ENCODE data around the gene TMBIM4.
"Not testable (repeated sequence)": the region's sequence is repeated elsewhere in the genome, so short reads cannot be mapped to it uniquely, and the experiment has no call there.

Gene TMBIM4

GRCh38 chr12:66195242-66195641 lies 25.4 kb upstream of the TMBIM4 start:
- no peak overlapping the region for H3K27ac ChIP-seq (ENCODE audit: low read depth, low read length)
- H3K36me3 ChIP-seq (ENCODE audit: control insufficient read depth, insufficient read depth, low read length) = no peaks in the 10 kb centered on the region
- H3K27me3 ChIP-seq (ENCODE audit: control insufficient read depth, insufficient read depth, low read length) = peaks cover 15% of the 10 kb centered on the region
- H3K4me1 ChIP-seq (ENCODE audit: control insufficient read depth, insufficient read depth, low read length) = peaks cover 19% of the 10 kb centered on the region
- H3K9ac ChIP-seq (ENCODE audit: low read depth, low read length) = no peak overlapping the region
- H3K9me3 ChIP-seq (ENCODE audit: control insufficient read depth, insufficient read depth, low read length) = no peaks in the 10 kb centered on the region
- no peak overlapping the region for H3K4me3 ChIP-seq (ENCODE audit: low read depth, low read length)

- Histone ChIP-seq H3K27ac (ENCODE audit: low read depth, low read length) (no peak overlapping the region), H3K27me3 (ENCODE audit: control insufficient read depth, insufficient read depth, low read length) (peaks cover 25% of the 10 kb centered on the region), H3K4me3 (ENCODE audit: low read depth, low read length) (no peak overlapping the region), H3K36me3 (ENCODE audit: control insufficient read depth, insufficient read depth, low read length) (no peaks in the 10 kb centered on the region), H3K9ac (ENCODE audit: low read depth, low read length) (no peak overlapping the region), H3K9me3 (ENCODE audit: control insufficient read depth, insufficient read depth, low read length) (no peaks in the 10 kb centered on the region), H3K4me1 (ENCODE audit: control insufficient read depth, insufficient read depth, low read length) (peaks cover 19% of the 10 kb centered on the region)
Observed at GRCh38 chr12:66194122-66194521, 24.3 kb upstream of the TMBIM4 start.

GRCh38 chr12:66191547-66192126 lies 21.8 kb upstream of the TMBIM4 start:
- H3K36me3 ChIP-seq (ENCODE audit: control insufficient read depth, insufficient read depth, low read length) = no peaks in the 10 kb centered on the region
- H3K4me3 ChIP-seq (ENCODE audit: low read depth, low read length) = no peak overlapping the region
- H3K9ac ChIP-seq (ENCODE audit: low read depth, low read length) = no peak overlapping the region
- no peaks in the 10 kb centered on the region for H3K9me3 ChIP-seq (ENCODE audit: control insufficient read depth, insufficient read depth, low read length)
- H3K4me1 ChIP-seq (ENCODE audit: control insufficient read depth, insufficient read depth, low read length) = peaks cover 2% of the 10 kb centered on the region
- no peak overlapping the region for H3K27ac ChIP-seq (ENCODE audit: low read depth, low read length)
- H3K27me3 ChIP-seq (ENCODE audit: control insufficient read depth, insufficient read depth, low read length) = peaks cover 49% of the 10 kb centered on the region

GRCh38 chr12:66190519-66191370 lies 20.9 kb upstream of the TMBIM4 start:
- no peak overlapping the region for H3K4me3 ChIP-seq (ENCODE audit: low read depth, low read length)
- H3K27me3 ChIP-seq (ENCODE audit: control insufficient read depth, insufficient read depth, low read length) = peaks cover 49% of the 10 kb centered on the region
- H3K9ac ChIP-seq (ENCODE audit: low read depth, low read length) = no peak overlapping the region

GRCh38 chr12:66189889-66190288 lies 20.1 kb upstream of the TMBIM4 start:
- Histone ChIP-seq H3K4me3 (ENCODE audit: low read depth, low read length) (peak overlapping the region; percentile 60), H3K9me3 (ENCODE audit: control insufficient read depth, insufficient read depth, low read length) (no peaks in the 10 kb centered on the region), H3K9ac (ENCODE audit: low read depth, low read length) (no peak overlapping the region), H3K27me3 (ENCODE audit: control insufficient read depth, insufficient read depth, low read length) (peaks cover 49% of the 10 kb centered on the region), H3K27ac (ENCODE audit: low read depth, low read length) (no peak overlapping the region), H3K4me1 (ENCODE audit: control insufficient read depth, insufficient read depth, low read length) (no peaks in the 10 kb centered on the region), H3K36me3 (ENCODE audit: control insufficient read depth, insufficient read depth, low read length) (no peaks in the 10 kb centered on the region)

More at GRCh38 chr12:66190519-66191370, 20.9 kb upstream of the TMBIM4 start:
- no peaks in the 10 kb centered on the region for H3K9me3 ChIP-seq (ENCODE audit: control insufficient read depth, insufficient read depth, low read length)
- no peaks in the 10 kb centered on the region for H3K36me3 ChIP-seq (ENCODE audit: control insufficient read depth, insufficient read depth, low read length)
- H3K4me1 ChIP-seq (ENCODE audit: control insufficient read depth, insufficient read depth, low read length) = no peaks in the 10 kb centered on the region
- H3K27ac ChIP-seq (ENCODE audit: low read depth, low read length) = no peak overlapping the region

GRCh38 chr12:66189486-66189843 lies 19.7 kb upstream of the TMBIM4 start:
- Histone ChIP-seq H3K4me3 (ENCODE audit: low read depth, low read length) (peak overlapping the region; percentile 60), H3K9me3 (ENCODE audit: control insufficient read depth, insufficient read depth, low read length) (no peaks in the 10 kb centered on the region), H3K4me1 (ENCODE audit: control insufficient read depth, insufficient read depth, low read length) (no peaks in the 10 kb centered on the region), H3K27ac (ENCODE audit: low read depth, low read length) (no peak overlapping the region), H3K9ac (ENCODE audit: low read depth, low read length) (no peak overlapping the region), H3K36me3 (ENCODE audit: control insufficient read depth, insufficient read depth, low read length) (no peaks in the 10 kb centered on the region), H3K27me3 (ENCODE audit: control insufficient read depth, insufficient read depth, low read length) (peaks cover 49% of the 10 kb centered on the region)

- Histone ChIP-seq H3K27ac (ENCODE audit: low read depth, low read length) (no peak within 1 kb of the TSS), H3K4me3 (ENCODE audit: low read depth, low read length) (peak within 1 kb of the TSS; percentile 60)
Observed at GRCh38 chr12:66188584-66189485, 19.0 kb upstream of the TMBIM4 start, which contains the start of gene IRAK3. Gene IRAK3 (plus strand): TSS chr12:66189214. CDS start chr12:66189300, 86 bp downstream.

GRCh38 chr12:66187821-66188220 lies 18.0 kb upstream of the TMBIM4 start:
- H3K9ac ChIP-seq (ENCODE audit: low read depth, low read length) = no peak overlapping the region
- H3K4me1 ChIP-seq (ENCODE audit: control insufficient read depth, insufficient read depth, low read length) = no peaks in the 10 kb centered on the region
- H3K36me3 ChIP-seq (ENCODE audit: control insufficient read depth, insufficient read depth, low read length) = no peaks in the 10 kb centered on the region
- H3K27me3 ChIP-seq (ENCODE audit: control insufficient read depth, insufficient read depth, low read length) = peaks cover 49% of the 10 kb centered on the region
- H3K27ac ChIP-seq (ENCODE audit: low read depth, low read length) = no peak overlapping the region
- no peak overlapping the region for H3K4me3 ChIP-seq (ENCODE audit: low read depth, low read length)
- no peaks in the 10 kb centered on the region for H3K9me3 ChIP-seq (ENCODE audit: control insufficient read depth, insufficient read depth, low read length)

More at GRCh38 chr12:66188584-66189485, 19.0 kb upstream of the TMBIM4 start, which contains the start of gene IRAK3:
- no peaks in the 10 kb centered on the region for H3K4me1 ChIP-seq (ENCODE audit: control insufficient read depth, insufficient read depth, low read length)
- peak within 1 kb of the TSS; percentile 70 for H3K9ac ChIP-seq (ENCODE audit: low read depth, low read length)
- peaks cover 49% of the 10 kb centered on the region for H3K27me3 ChIP-seq (ENCODE audit: control insufficient read depth, insufficient read depth, low read length)
- no peaks in the 10 kb centered on the region for H3K9me3 ChIP-seq (ENCODE audit: control insufficient read depth, insufficient read depth, low read length)
- H3K36me3 ChIP-seq (ENCODE audit: control insufficient read depth, insufficient read depth, low read length) = no peaks in the 10 kb centered on the region

GRCh38 chr12:66187036-66187435 lies 17.2 kb upstream of the TMBIM4 start:
- Histone ChIP-seq H3K36me3 (ENCODE audit: control insufficient read depth, insufficient read depth, low read length) (no peaks in the 10 kb centered on the region), H3K27ac (ENCODE audit: low read depth, low read length) (no peak overlapping the region), H3K27me3 (ENCODE audit: control insufficient read depth, insufficient read depth, low read length) (peaks cover 49% of the 10 kb centered on the region), H3K9me3 (ENCODE audit: control insufficient read depth, insufficient read depth, low read length) (no peaks in the 10 kb centered on the region), H3K4me3 (ENCODE audit: low read depth, low read length) (no peak overlapping the region), H3K4me1 (ENCODE audit: control insufficient read depth, insufficient read depth, low read length) (no peaks in the 10 kb centered on the region), H3K9ac (ENCODE audit: low read depth, low read length) (no peak overlapping the region)

- peaks cover 29% of the 10 kb centered on the region for H3K27me3 ChIP-seq (ENCODE audit: control insufficient read depth, insufficient read depth, low read length)
- H3K4me3 ChIP-seq (ENCODE audit: low read depth, low read length); H3K27ac ChIP-seq (ENCODE audit: low read depth, low read length); H3K4me1 ChIP-seq (ENCODE audit: control insufficient read depth, insufficient read depth, low read length); H3K9ac ChIP-seq (ENCODE audit: low read depth, low read length); H3K36me3 ChIP-seq (ENCODE audit: control insufficient read depth, insufficient read depth, low read length); H3K9me3 ChIP-seq (ENCODE audit: control insufficient read depth, insufficient read depth, low read length): not testable (repeated sequence)
Observed at GRCh38 chr12:66184822-66185221, 15.0 kb upstream of the TMBIM4 start.

All from HUES48 (cell line).